Spinal cord (tissue), 10 donors: ENCODE data around the gene SLC6A20. TPM values are rescaled to one million over a fixed set of nuclear protein-coding genes. Genes with fewer than 3 reads are reported as not detected.

Experiments used
- DNase-seq, 6 donors: peaks; one replicate each; pipeline versions ENCODE4 v3.0.0 to v3.0.0-alpha.2; 2013 to 2015; ENCODE audit warnings: low spot score in 6 of 6, low read depth in 4 of 6
- H3K27ac ChIP-seq: one replicate; pipeline ENCODE4 v1.5.1; 2013; ENCODE audit warnings: low read depth, low read length, control low read depth
- H3K27me3 ChIP-seq: one replicate; pipeline ENCODE4 v1.6.1; 2013; ENCODE audit warnings: low read length; ENCODE audit not compliant: control insufficient read depth, insufficient read depth
- H3K36me3 ChIP-seq: one replicate; pipeline ENCODE4 v1.6.1; 2013; ENCODE audit warnings: low read length; ENCODE audit not compliant: control insufficient read depth, insufficient read depth
- H3K4me1 ChIP-seq: one replicate; pipeline ENCODE4 v1.6.1; 2013; ENCODE audit warnings: low read length; ENCODE audit not compliant: control insufficient read depth, insufficient read depth
- H3K4me3 ChIP-seq: one replicate; pipeline ENCODE4 v1.5.1; 2013; ENCODE audit warnings: low read depth, low read length, control low read depth
- H3K9me3 ChIP-seq: one replicate; pipeline ENCODE4 v1.6.1; 2013; ENCODE audit warnings: low read length; ENCODE audit not compliant: control insufficient read depth, insufficient read depth
- WGBS: methylation state at CpG from one replicate; pipeline ENCODE4 v1.1.5; 2013; ENCODE audit warnings: missing lambda C conversion rate; ENCODE audit not compliant: insufficient coverage; 5-methylcytosine and 5-hydroxymethylcytosine counted together
- polyA plus RNA-seq, 2 donors: library from polyadenylated mRNA; unstranded; fragments of 120-200 nt; gene quantifications; one replicate each; pipeline ENCODE4 v1.2.1, GENCODE V29; 2013; ENCODE audit not compliant: insufficient read length in 2 of 2
- small RNA-seq: library from RNA; depleted of rRNA; stranded (forward); fragments of <200 nt; gene quantifications from one replicate; pipeline ENCODE3, GENCODE V24; 2014; ENCODE audit warnings: low replicate concordance
- total RNA-seq, 2 donors: library from RNA; depleted of rRNA in 1 of 2; stranded (reverse); fragments of 120-200 nt in 1 of 2; fragments of >200 nt in 1 of 2; gene quantifications; one replicate each; pipeline versions ENCODE4 v1.2.3 to v1.2.4, GENCODE V29; 2013 to 2014
- donor health status: healthy.

SLC6A20 gene
- total and polyA plus RNA-seq, 4 donors: 1.9 to 110 (median 21.9) TPM

DNA sequence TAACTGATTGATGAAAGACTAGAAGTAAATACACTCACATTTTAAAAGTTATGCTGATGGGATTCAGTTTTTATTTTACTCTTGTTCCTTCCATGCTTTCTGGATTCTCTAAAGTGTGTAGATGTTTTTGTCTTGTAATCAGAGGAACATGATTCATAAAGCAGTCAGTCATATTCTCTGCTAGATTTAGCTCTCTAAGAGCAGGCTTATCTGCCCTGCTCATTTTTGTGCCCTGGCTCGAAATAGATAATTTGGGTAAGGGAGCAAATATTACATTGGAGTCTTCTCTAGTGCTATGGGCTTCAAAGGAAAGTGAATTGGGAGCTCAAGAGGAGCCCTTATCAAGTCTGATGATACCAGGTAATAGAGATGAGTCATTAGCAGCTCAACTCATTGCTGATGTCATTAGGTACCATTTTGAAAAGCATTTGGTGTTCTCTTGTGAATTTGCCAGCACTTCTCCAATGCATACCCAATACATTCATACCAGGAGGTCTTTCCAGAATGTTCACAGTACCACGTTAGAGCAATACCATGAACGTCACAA is 79.5 kb downstream of the SLC6A20 start:
- Histone ChIP-seq H3K9me3 (no peaks in the 10 kb centered on the region), H3K27ac (no peak overlapping the region), H3K27me3 (no peaks in the 10 kb centered on the region), H3K4me3 (no peak overlapping the region), H3K4me1 (no peaks in the 10 kb centered on the region), H3K36me3 (peaks cover 12% of the 10 kb centered on the region)
- DNase-seq: no peak
- 82% methylated on average over 3 of the region's 3 CpGs for WGBS

DNA sequence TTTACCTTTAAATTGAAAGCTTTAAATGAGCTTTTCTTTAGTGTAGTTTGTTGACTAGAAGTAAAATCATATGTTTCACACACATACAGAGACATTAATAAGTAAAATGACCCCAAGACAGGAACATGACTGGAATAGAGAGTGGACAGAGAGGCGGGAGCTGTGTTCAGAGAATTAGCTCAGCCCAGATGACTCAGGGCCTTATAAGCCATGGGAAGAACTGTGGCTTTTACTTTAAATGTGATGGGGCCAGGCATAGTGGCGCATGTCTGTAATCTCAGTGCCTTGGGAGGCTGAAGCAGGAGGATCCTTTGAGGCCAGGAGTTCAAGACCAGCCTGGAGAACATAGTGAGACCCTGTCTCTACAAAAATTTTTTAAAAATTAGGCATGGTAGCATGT is 80.4 kb downstream of the SLC6A20 start:
- H3K36me3 ChIP-seq: peaks cover 17% of the 10 kb centered on the region
- no peaks in the 10 kb centered on the region for H3K4me1 ChIP-seq
- H3K27ac ChIP-seq: no peak overlapping the region
- no peak overlapping the region for H3K4me3 ChIP-seq
- H3K9me3 ChIP-seq: no peaks in the 10 kb centered on the region
- no peak for DNase-seq
- 50% methylated on average over 2 of the region's 2 CpGs for WGBS
- H3K27me3 ChIP-seq: no peaks in the 10 kb centered on the region

- DNase-seq: no peak
- H3K27me3 ChIP-seq: no peaks in the 10 kb centered on the region
- 99% methylated on average over 6 of the region's 7 CpGs for WGBS
- H3K9me3 ChIP-seq: no peaks in the 10 kb centered on the region
- no peaks in the 10 kb centered on the region for H3K4me1 ChIP-seq
- H3K27ac ChIP-seq: no peak overlapping the region
- peaks cover 23% of the 10 kb centered on the region for H3K36me3 ChIP-seq
- H3K4me3 ChIP-seq: no peak overlapping the region
These were observed 83.8 kb downstream of the SLC6A20 start for GRCh38 chr3:45712434-45713110.

- no peak for DNase-seq
- H3K36me3 ChIP-seq: peaks cover 23% of the 10 kb centered on the region
- 100% methylated on average over 3 of the region's 4 CpGs for WGBS
- H3K27ac ChIP-seq: no peak overlapping the region
- H3K27me3 ChIP-seq: no peaks in the 10 kb centered on the region
- H3K9me3 ChIP-seq: no peaks in the 10 kb centered on the region
- no peaks in the 10 kb centered on the region for H3K4me1 ChIP-seq
- no peak overlapping the region for H3K4me3 ChIP-seq
These were observed 84.4 kb downstream of the SLC6A20 start for GRCh38 chr3:45711931-45712330.

DNA sequence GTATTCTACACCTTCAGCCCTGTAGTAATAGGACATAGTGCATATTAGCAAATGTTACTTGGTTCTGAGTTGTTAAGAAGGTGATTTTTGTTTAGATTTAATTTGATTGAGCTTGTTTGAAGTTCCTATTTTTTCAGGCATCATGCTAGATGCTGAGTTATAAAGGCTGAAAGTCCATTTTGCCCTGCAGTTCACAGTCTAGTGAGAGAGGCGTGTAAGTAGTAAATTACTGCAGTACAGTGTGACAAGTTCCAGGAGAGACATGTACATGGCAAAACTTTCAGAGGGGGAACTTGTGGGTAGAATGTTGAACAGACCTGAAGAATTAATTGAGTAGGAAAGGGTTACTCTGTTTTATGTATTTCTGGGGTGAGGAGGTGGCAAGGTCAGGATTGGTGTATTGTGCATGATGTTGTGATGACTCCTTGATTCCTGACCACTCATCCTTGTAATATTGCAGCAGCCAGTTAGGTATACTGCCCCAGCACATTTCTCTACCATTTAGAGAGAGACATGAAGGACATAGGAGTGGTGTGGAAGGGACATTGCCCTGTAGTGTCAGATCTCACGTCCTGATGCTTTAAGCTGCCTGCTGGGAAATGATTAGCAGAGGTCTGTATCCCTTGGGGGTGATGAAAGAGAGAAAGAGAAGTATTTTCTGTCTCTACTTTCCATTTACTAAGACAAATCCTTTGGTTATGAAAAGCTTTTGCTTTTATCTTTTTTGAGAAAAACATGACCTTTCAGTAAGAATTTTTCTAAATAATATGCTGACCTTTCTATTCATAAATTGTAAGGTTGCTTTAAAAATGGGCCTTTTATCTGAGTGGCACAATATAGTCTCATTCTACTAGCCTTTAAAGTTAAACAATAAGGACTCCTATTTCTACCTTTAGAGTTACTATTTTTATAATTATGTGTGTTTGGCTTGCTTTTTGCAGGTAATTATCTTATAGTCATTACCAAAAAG is 90.2 kb downstream of the SLC6A20 start:
- WGBS: 92% methylated on average over 1 of the region's 2 CpGs

More for the DNA sequence above, 90.2 kb downstream of the SLC6A20 start:
- no peaks in the 10 kb centered on the region for H3K27me3 ChIP-seq
- peaks cover 8% of the 10 kb centered on the region for H3K36me3 ChIP-seq
- no peak for DNase-seq
- H3K9me3 ChIP-seq: no peaks in the 10 kb centered on the region
- H3K4me3 ChIP-seq: no peak overlapping the region
- no peaks in the 10 kb centered on the region for H3K4me1 ChIP-seq
- no peak overlapping the region for H3K27ac ChIP-seq

Small RNA genes within 50 kb of the gene (small RNA-seq; reads per million reads assigned to genes)
- not detected for gene RN7SL145P

Other genes with a start within 250 kb of the SLC6A20 start
- 10 to 100 TPM; 18.2 to 19.0 TPM for gene LIMD1, start 201.8 kb downstream of the SLC6A20 start, total RNA-seq
- gene LIMD1, start 201.8 kb downstream of the SLC6A20 start, polyA plus RNA-seq: 10 to 100 TPM; 21.3 to 21.4 TPM
- 10 to 100 TPM; 59.6 to 77.6 TPM for gene SACM1L, start 107.1 kb downstream of the SLC6A20 start, total RNA-seq
- 10 to 100 TPM; 50.3 to 56.1 TPM for gene SACM1L, start 107.1 kb downstream of the SLC6A20 start, polyA plus RNA-seq
- gene LZTFL1, start 45.6 kb upstream of the SLC6A20 start, total RNA-seq: 10 to 100 TPM; 28.8 to 46.5 TPM
- 10 to 100 TPM; 25.9 to 34.0 TPM for gene LZTFL1, start 45.6 kb upstream of the SLC6A20 start, polyA plus RNA-seq
- gene CCR9, start 90.0 kb upstream of the SLC6A20 start, total RNA-seq: 1 to 10 TPM in 1 of 2 donors, under 1 TPM in 1; 0.30 to 2.0 TPM
- under 1 TPM; 0.19 to 0.51 TPM for gene CCR9, start 90.0 kb upstream of the SLC6A20 start, polyA plus RNA-seq
- under 1 TPM in 1 of 2 donors, not detected in 1; 0.30 TPM for gene CXCR6, start 146.9 kb upstream of the SLC6A20 start, total RNA-seq
- under 1 TPM; 0.10 to 0.14 TPM for gene CXCR6, start 146.9 kb upstream of the SLC6A20 start, polyA plus RNA-seq
- 10 to 100 TPM in 1 of 2 donors, 1 to 10 TPM in 1; 8.9 to 16.0 TPM for gene FYCO1, start 199.3 kb upstream of the SLC6A20 start, total RNA-seq
- gene FYCO1, start 199.3 kb upstream of the SLC6A20 start, polyA plus RNA-seq: 1 to 10 TPM; 6.6 to 7.3 TPM
- not detected for gene XCR1, start 230.9 kb upstream of the SLC6A20 start, total RNA-seq
- not detected for gene XCR1, start 230.9 kb upstream of the SLC6A20 start, polyA plus RNA-seq